ENCODE results near the gene CALM3. TPM values are rescaled to one million over a fixed set of nuclear protein-coding genes. Genes with fewer than 3 reads are reported as not detected.
A peak's percentile ranks its signal among the peaks of the same experiment; 100 is the strongest.

CALM3 gene
- total RNA-seq, 3 donors from 2014 or later: 241 to 325 (median 252) TPM

GRCh38 chr19:46635920-46636761 lies 35.0 kb downstream of the CALM3 start, which contains the start of gene GNG8:
TSS of gene GNG8 (minus strand) at chr19:46636202. CDS start at chr19:46634682, 1,520 bp downstream.
- intact Hi-C loops (cut with DNase I, micrococcal nuclease): no loop called here
- no peak for ATAC-seq
- Histone ChIP-seq H3K36me3 (ENCODE audit: low read depth) (no peaks in the 10 kb centered on the region), H3K9me3 (no peaks in the 10 kb centered on the region), H3K4me3 (no peak within 1 kb of the TSS), H3K4me1 (ENCODE audit: low read depth) (peaks cover 13% of the 10 kb centered on the region)
- no peak for DNase-seq
- no peak for TF ChIP-seq CTCF (IDR thresholded peaks at IDR 0.05)

GRCh38 chr19:46637224-46637623 lies 36.1 kb downstream of the CALM3 start:
- no peak for TF ChIP-seq CTCF (IDR thresholded peaks at IDR 0.05)
- intact Hi-C loops (cut with DNase I, micrococcal nuclease): no loop called here
- peaks cover 13% of the 10 kb centered on the region for H3K4me1 ChIP-seq (ENCODE audit: low read depth)

GRCh38 chr19:46639358-46640182 lies 38.4 kb downstream of the CALM3 start:
- ATAC-seq: peak; percentile 19
- Histone ChIP-seq H3K4me1 (ENCODE audit: low read depth) (peaks cover 4% of the 10 kb centered on the region), H3K9me3 (no peaks in the 10 kb centered on the region), H3K4me3 (no peak overlapping the region), H3K36me3 (ENCODE audit: low read depth) (no peaks in the 10 kb centered on the region)
- DNase-seq: peak; percentile 46 to 75 (median 65)
- intact Hi-C loops (cut with DNase I, micrococcal nuclease): no loop called here
- TF ChIP-seq CTCF (IDR thresholded peaks at IDR 0.05): no peak

More at GRCh38 chr19:46637224-46637623, 36.1 kb downstream of the CALM3 start:
- Histone ChIP-seq H3K36me3 (ENCODE audit: low read depth) (no peaks in the 10 kb centered on the region), H3K4me3 (no peak overlapping the region), H3K9me3 (no peaks in the 10 kb centered on the region)
- DNase-seq (no peak), ATAC-seq (no peak)

- no peak for DNase-seq
- H3K4me1 ChIP-seq (ENCODE audit: low read depth): peaks cover 4% of the 10 kb centered on the region
- no peaks in the 10 kb centered on the region for H3K9me3 ChIP-seq
- no peaks in the 10 kb centered on the region for H3K36me3 ChIP-seq (ENCODE audit: low read depth)
- no peak for TF ChIP-seq CTCF (IDR thresholded peaks at IDR 0.05)
- no peak for ATAC-seq
- intact Hi-C loops (cut with DNase I, micrococcal nuclease): no loop called here
- no peak overlapping the region for H3K4me3 ChIP-seq
Measured at GRCh38 chr19:46640656-46641055, 39.5 kb downstream of the CALM3 start.

GRCh38 chr19:46644720-46645119 lies 43.6 kb downstream of the CALM3 start:
- Histone ChIP-seq H3K9me3 (no peaks in the 10 kb centered on the region), H3K36me3 (ENCODE audit: low read depth) (no peaks in the 10 kb centered on the region), H3K4me1 (ENCODE audit: low read depth) (peaks cover 4% of the 10 kb centered on the region), H3K4me3 (no peak overlapping the region)
- ATAC-seq: no peak
- TF ChIP-seq CTCF (IDR thresholded peaks at IDR 0.05): no peak
- intact Hi-C loops (cut with DNase I, micrococcal nuclease): no loop called here
- DNase-seq: no peak

Data from mucosa of descending colon (tissue), 3 donors.